IPS-18a (cell line): ENCODE measurements around the gene LGALS3BP.
A peak's percentile ranks its signal among the peaks of the same experiment; 100 is the strongest.

Experiments used
- H3K27ac ChIP-seq: one replicate; pipeline ENCODE4 v1.5.1; 2013; ENCODE audit warnings: low read length
- H3K27me3 ChIP-seq: one replicate; pipeline ENCODE4 v1.6.1; 2013; ENCODE audit warnings: mild to moderate bottlenecking, low read length; ENCODE audit not compliant: control insufficient read depth, insufficient read depth
- H3K36me3 ChIP-seq: one replicate; pipeline ENCODE4 v1.6.1; 2013; ENCODE audit warnings: low read depth, low read length; ENCODE audit not compliant: control insufficient read depth
- H3K4me1 ChIP-seq: one replicate; pipeline ENCODE4 v1.6.1; 2013; ENCODE audit warnings: low read depth, low read length; ENCODE audit not compliant: control insufficient read depth
- H3K4me3 ChIP-seq: one replicate; pipeline ENCODE4 v1.5.1; 2013; ENCODE audit warnings: low read length
- H3K9ac ChIP-seq: one replicate; pipeline ENCODE4 v1.6.1; 2013; ENCODE audit warnings: mild to moderate bottlenecking, low read length, moderate library complexity
- H3K9me3 ChIP-seq: one replicate; pipeline ENCODE4 v1.6.1; 2013; ENCODE audit warnings: low read depth, low read length; ENCODE audit not compliant: control insufficient read depth

The LGALS3BP gene

GRCh38 chr17:79010304-79010646, 30.6 kb upstream of the LGALS3BP start:
- H3K9ac ChIP-seq: peak overlapping the region; percentile 40
- no peaks in the 10 kb centered on the region for H3K4me1 ChIP-seq
- H3K27me3 ChIP-seq: peaks cover 40% of the 10 kb centered on the region
- H3K9me3 ChIP-seq: peaks cover 12% of the 10 kb centered on the region
- peak overlapping the region; percentile 83 for H3K4me3 ChIP-seq
- H3K36me3 ChIP-seq: no peaks in the 10 kb centered on the region
- H3K27ac ChIP-seq: no peak overlapping the region

GRCh38 chr17:79009397-79010303, 29.9 kb upstream of the LGALS3BP start, which contains the start of gene CANT1:
Gene CANT1, minus strand, starts transcription at chr17:79009764. Its CDS starts 12,142 bp downstream, at chr17:78997622.
- peak within 1 kb of the TSS; percentile 83 for H3K4me3 ChIP-seq
- peaks cover 9% of the 10 kb centered on the region for H3K9me3 ChIP-seq
- peak within 1 kb of the TSS; percentile 40 for H3K9ac ChIP-seq
- H3K4me1 ChIP-seq: no peaks in the 10 kb centered on the region
- peaks cover 43% of the 10 kb centered on the region for H3K27me3 ChIP-seq
- H3K36me3 ChIP-seq: no peaks in the 10 kb centered on the region
- H3K27ac ChIP-seq: no peak within 1 kb of the TSS

GRCh38 chr17:79008666-79009387, 29.1 kb upstream of the LGALS3BP start:
- Histone ChIP-seq H3K27me3 (peaks cover 46% of the 10 kb centered on the region), H3K9ac (peak overlapping the region; percentile 24), H3K27ac (no peak overlapping the region), H3K4me1 (no peaks in the 10 kb centered on the region), H3K9me3 (peaks cover 2% of the 10 kb centered on the region), H3K36me3 (no peaks in the 10 kb centered on the region), H3K4me3 (peak overlapping the region; percentile 83)

- no peaks in the 10 kb centered on the region for H3K9me3 ChIP-seq
- H3K9ac ChIP-seq: no peak overlapping the region
- H3K27ac ChIP-seq: no peak overlapping the region
- H3K4me1 ChIP-seq: no peaks in the 10 kb centered on the region
- H3K36me3 ChIP-seq: no peaks in the 10 kb centered on the region
- H3K4me3 ChIP-seq: no peak overlapping the region
- H3K27me3 ChIP-seq: peaks cover 57% of the 10 kb centered on the region
Observed at GRCh38 chr17:79007504-79008381, 28.0 kb upstream of the LGALS3BP start.

- Histone ChIP-seq H3K4me1 (no peaks in the 10 kb centered on the region), H3K36me3 (no peaks in the 10 kb centered on the region), H3K9me3 (no peaks in the 10 kb centered on the region), H3K27ac (no peak overlapping the region), H3K27me3 (peaks cover 65% of the 10 kb centered on the region), H3K4me3 (no peak overlapping the region), H3K9ac (no peak overlapping the region)
Observed at GRCh38 chr17:79006794-79007503, 27.2 kb upstream of the LGALS3BP start.

GRCh38 chr17:79006046-79006445, 26.3 kb upstream of the LGALS3BP start:
- H3K9me3 ChIP-seq: no peaks in the 10 kb centered on the region
- no peak overlapping the region for H3K9ac ChIP-seq
- H3K36me3 ChIP-seq: no peaks in the 10 kb centered on the region
- no peak overlapping the region for H3K4me3 ChIP-seq
- H3K27ac ChIP-seq: no peak overlapping the region
- no peaks in the 10 kb centered on the region for H3K4me1 ChIP-seq
- peaks cover 74% of the 10 kb centered on the region for H3K27me3 ChIP-seq

GRCh38 chr17:79005063-79005861, 25.5 kb upstream of the LGALS3BP start:
- no peaks in the 10 kb centered on the region for H3K9me3 ChIP-seq
- H3K9ac ChIP-seq: no peak overlapping the region
- H3K4me1 ChIP-seq: no peaks in the 10 kb centered on the region
- no peak overlapping the region for H3K27ac ChIP-seq
- H3K27me3 ChIP-seq: peaks cover 81% of the 10 kb centered on the region
- H3K4me3 ChIP-seq: no peak overlapping the region
- H3K36me3 ChIP-seq: no peaks in the 10 kb centered on the region

GRCh38 chr17:79003661-79004411, 24.1 kb upstream of the LGALS3BP start:
- Histone ChIP-seq H3K27me3 (peaks cover 80% of the 10 kb centered on the region), H3K9ac (no peak overlapping the region), H3K4me1 (no peaks in the 10 kb centered on the region), H3K36me3 (no peaks in the 10 kb centered on the region), H3K9me3 (no peaks in the 10 kb centered on the region), H3K27ac (no peak overlapping the region), H3K4me3 (no peak overlapping the region)

GRCh38 chr17:79002796-79003593, 23.3 kb upstream of the LGALS3BP start:
- Histone ChIP-seq H3K4me3 (no peak overlapping the region), H3K4me1 (no peaks in the 10 kb centered on the region), H3K9ac (no peak overlapping the region), H3K27me3 (peaks cover 72% of the 10 kb centered on the region), H3K27ac (no peak overlapping the region), H3K36me3 (no peaks in the 10 kb centered on the region), H3K9me3 (no peaks in the 10 kb centered on the region)
